ENCODE data around the gene SERGEF. TPM values are rescaled to one million over a fixed set of nuclear protein-coding genes. Genes with fewer than 3 reads are reported as not detected.

SERGEF gene
- total RNA-seq, 2 experiments from 2014 or later = 27.5 to 27.7 TPM

DNA sequence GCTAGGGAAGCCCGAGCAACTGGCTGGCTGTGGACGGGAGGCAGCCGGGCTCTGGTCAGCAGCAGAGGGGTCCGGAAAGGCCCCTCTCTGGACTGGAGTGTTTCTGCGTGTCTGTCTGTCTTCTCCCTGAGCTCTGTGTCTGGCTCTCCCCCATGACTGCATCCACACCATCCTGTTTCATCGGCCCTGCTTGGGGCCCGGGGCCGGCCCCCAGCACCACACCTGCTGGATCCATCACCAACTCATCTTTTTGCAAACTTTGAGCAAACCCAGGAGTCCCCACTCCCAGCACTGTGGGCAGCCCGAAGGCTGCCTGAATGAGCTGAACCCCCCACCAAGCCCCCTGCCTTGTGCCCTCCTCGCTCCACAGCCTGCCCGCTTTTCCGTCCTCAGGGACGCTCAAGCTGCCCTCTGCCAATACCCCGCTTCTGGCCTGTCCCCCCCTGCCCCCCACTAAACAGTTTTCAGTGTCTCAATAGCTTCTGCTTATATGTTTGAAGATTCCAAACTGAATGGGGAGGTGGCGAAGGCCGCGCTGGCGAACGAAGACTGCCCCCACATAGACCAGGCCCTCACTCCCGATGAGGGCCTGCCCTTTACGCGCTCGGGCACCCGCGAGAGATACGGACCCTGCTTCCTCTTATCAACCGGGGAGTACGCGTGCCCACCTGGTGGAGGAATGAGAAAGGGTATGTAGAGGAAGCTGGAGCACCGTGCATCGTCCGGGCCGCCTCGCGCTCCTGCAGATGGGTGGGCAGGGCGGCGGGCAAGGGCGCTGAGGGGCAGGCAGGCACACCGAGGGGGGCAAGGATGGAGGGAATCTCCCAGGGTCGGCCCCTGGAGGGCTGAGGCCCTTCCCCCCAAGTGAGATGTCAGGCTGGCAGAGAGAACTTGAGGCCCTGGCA, 233.6 kb downstream of the SERGEF start:
- CTCF ChIA-PET = no interaction called here
- POLR2A ChIA-PET = no interaction called here

DNA sequence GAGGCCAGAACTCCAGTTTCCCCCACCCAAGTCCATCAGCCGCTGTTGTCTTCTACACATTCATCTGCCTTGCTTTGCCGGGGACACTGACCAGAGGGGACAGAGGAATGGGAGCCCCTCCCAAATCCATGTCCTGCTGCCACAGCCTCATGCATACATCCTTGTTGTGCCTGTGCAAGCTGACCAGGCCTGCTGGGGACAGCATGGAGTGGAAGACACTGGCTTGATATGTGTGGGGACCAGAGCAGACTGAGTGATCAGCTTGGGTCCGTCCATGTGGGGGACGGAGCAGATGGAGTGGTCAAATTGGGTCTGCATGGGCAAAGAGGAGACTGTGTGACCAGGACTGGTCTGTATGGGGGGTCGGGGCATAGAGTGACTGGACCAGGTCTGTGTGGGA, 234.5 kb downstream of the SERGEF start:
- ChIA-PET CTCF (no interaction called here), POLR2A (no interaction called here)

DNA sequence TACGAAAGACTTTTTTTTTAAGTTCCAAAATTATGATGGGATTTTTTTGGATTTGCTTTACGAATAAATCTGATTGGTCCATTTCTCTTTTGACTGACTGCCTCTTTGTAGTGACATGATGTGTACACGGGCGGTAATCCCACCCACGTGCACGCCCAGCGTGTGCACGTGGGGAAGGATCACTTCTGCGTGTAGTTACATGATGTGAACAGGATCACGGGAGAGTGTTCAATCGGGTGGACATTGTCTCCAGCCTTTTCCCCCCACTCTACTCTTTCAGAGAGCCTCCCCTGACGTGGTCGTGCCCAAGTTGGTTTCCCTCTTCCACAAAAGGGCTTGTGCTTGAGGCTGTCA, 235.1 kb downstream of the SERGEF start:
- POLR2A ChIA-PET = no interaction called here
- CTCF ChIA-PET = no interaction called here

DNA sequence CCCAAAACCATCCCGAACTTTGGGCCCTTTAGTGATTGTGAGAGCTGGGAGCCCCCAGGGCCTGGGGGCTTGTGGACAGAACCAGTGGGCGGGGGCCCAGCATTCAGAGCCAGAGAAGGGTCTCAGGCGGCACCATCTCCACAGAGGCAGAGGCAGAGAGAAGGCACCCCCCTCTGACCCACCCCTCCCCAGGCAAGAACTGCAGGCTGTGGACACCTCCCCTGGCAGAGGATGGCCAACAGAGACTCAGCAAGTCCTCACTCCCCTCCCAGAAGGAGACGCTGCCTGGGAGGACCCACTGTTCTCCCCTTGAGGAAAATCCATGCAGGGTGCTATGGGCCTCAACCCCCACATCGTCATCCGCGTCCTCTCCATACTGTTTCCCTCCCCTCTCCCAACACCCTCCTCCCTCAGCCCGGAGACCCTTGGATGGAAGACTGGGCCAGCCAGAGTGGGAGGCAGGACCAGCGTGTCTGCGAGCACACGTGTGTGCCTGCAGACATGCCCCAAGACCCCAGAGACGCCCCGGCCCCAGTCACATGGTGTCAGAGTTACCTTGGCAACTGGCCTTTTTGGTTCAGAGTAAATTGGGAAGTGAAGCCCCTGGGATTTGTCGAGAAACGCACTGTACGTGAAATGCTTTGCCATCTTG, 235.6 kb downstream of the SERGEF start:
- POLR2A ChIA-PET = no interaction called here
- CTCF ChIA-PET = no interaction called here

DNA sequence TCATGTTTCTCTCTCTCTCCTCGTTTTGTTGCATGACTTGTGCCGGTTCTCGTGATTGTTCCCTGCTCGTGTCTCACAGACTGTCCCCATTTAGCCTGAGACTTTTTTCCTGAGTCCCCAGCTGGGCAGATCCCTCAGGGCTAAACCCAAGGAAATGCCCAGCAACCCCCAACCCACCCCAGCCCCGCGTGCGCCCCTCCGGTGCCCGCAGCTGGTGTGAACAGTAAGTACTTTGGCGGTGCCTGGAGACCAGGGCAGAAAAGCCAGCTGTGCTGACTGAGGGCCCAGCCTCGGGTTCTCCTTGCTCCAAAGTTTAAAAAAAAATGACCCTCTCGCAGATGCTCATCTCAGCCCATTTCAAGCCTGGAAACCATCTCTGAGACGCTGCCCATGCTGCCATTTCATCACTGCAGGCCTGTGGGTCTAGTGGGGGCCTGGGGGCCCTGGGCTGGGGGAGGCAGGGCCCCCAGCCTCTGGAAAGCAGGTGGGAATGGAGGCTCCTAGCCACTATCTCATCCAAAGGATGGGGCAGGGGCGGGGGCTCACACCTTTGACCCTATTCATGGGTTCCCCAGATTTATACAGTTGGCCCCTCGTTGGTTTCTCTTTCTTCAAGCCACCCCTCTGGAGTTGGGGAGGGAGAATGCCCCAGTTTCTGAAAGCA, 236.5 kb downstream of the SERGEF start:
- CTCF ChIA-PET = no interaction called here
- POLR2A ChIA-PET = no interaction called here

DNA sequence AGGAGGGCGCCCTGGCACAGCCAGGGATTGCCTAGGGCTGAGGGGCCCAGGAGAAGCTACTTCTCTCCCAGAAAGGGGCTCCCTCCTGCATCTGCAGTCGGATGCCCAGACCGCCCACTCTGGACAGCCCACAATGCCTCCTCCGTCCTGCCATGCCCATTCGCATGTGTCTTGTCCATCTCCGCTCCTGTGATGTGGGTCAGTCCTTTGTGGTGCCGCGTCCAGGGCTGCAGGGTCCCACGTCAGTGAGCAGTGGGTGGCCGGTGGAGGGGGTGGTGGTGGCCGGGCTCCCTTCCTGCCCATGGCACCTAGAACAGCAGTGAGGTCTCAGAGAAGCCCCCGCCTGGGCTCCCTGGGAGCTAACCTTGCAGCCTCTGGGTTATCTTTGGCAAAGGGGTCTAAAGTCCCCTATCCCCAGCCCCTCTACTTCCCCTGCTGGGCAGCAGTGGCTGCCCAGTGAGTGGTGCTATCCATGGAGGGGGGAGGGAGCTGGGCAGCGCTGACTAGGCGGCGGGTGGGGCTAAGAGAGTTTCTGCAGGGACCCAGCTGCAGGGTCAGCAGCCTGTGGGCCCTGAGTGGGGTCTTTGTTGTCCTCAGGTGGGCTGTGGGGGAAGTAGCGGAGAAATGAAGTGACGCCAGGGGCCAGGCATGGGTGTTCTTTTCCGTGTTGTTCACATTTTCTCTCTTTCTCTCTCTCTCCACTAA, 237.2 kb downstream of the SERGEF start:
- POLR2A ChIA-PET = no interaction called here
- CTCF ChIA-PET = no interaction called here

DNA sequence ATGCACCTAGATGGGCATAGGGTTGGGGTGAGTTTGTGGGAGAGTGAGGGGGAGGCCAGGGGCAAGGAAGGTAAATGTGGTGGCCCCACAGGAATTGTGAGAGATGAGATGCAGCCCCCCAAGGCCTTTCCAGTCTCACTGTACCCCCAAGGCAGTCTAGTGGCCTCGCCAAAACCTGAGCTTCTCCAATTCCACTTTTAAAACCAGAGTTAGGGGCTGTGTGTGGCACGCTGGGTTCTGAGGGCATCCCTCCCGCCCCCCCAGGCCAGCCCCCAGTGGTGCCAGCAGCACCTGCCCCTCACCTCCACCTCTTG, 237.9 kb downstream of the SERGEF start:
- POLR2A ChIA-PET = no interaction called here

DNA sequence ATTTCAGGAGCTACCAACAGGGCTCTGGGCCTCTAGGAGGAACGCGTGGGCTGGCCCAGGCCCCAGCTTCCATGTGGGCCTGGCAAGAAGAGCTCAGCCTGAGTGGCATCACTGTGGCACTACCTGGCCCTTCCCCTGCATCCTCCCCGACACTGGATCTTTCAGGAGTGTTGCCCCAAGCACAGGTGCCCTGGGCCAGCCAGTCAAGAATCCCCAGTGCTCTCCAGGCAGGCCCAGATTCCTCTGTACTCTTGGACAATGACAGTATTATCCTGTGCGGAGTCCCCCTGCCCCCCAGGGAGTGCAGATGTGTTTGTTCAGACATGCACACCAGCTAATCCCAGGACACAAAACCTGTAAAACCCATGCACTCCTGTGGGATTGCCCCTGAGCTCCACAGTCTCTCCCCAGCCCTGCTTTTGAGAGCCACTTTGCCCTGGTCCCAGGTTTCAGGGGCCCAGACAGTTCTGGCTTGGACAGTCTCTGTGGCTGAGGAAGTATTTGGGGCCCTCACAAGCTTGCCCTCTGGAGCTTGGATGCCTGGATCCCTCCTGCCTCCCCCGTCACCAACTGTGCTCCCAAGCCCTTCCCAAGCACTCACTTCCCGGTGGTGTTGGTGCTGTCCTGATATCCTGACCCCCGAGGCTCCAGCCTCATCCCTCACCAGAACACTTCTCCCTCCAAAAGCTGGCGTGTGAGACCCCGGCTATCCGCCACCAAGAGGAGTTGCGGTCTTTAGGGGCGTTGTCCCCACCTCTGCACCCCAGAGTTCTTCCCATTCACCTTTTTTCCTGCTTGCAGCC, 238.4 kb downstream of the SERGEF start:
- CTCF ChIA-PET = no interaction called here
- POLR2A ChIA-PET = no interaction called here

More for the DNA sequence above, 237.9 kb downstream of the SERGEF start:
- CTCF ChIA-PET = no interaction called here

DNA sequence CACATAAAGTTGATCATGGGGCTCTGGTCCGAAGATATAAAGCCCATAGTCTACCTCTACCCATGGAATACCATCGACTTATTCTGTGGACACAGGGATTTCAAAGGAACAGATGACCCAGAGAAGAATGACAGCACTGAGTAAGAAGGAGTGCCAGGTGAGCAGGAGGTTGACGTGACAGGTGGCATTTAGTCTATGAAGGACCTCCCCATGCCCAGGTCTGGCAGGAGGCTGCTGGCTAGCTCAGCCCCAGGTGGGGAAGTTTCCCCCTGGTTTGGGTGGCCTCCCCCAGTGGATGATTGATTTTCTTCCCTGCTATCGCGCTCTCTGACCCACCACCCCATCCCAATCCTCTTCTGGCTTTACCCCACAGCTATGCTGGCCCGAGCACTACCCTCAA, 239.2 kb downstream of the SERGEF start:
- CTCF ChIA-PET = no interaction called here

DNA sequence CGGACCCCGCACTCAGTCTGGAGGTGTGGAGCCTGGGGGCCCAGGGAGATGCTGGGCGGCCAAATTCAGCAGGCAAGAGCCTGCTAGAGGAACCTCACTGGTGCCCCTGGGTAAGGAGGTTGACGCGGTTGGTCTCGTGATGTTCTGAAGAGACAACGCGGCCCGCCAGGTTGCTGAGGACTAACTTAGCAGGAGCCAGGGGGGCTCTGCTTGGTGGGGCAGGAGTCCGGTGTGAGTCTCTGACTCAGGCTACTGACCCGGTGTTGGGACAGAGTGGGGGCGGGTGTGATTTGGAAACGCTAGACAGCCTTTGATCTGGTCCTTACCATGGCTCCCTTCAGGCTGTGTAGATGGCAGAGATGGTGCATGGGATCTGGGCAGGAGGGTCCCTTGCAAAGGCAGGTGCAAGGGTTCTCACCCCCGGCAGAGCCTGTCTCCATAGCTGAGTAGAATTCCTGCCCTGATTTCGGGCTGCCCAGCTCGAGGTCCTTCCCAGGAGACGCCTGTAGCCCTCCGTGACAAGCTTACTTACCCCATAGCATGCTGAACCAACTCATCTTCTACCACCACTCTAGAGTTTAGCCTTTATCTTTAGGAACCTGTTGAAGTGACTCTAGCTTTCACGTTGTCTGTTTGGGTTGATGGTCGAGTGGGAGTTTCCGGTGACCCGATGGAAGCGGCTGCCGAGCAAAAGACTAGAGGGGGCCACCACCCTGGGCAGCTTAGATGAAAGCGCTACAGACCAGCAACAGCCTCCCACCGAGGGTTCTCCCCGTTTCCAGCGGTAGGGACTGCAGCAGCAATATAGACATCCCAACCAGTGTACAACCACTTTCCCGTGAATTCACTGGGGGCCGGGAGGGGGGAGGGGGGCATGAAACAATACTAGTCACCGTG, 239.9 kb downstream of the SERGEF start:
- POLR2A ChIA-PET = no interaction called here
- CTCF ChIA-PET = no interaction called here

More for the DNA sequence above, 239.2 kb downstream of the SERGEF start:
- POLR2A ChIA-PET = no interaction called here

DNA sequence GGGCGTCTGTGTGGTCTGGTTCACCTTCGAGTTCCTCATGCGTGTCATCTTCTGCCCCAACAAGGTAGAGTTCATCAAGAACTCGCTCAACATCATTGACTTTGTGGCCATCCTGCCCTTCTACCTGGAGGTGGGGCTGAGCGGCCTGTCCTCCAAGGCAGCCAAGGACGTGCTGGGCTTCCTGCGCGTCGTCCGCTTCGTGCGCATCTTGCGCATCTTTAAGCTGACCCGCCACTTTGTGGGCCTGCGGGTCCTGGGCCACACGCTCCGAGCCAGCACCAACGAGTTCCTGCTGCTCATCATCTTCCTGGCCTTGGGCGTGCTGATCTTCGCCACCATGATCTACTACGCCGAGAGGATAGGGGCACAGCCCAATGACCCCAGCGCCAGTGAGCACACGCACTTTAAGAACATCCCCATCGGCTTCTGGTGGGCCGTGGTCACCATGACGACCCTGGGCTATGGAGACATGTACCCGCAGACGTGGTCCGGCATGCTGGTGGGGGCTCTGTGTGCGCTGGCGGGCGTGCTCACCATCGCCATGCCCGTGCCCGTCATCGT, 240.9 kb downstream of the SERGEF start:
- ChIA-PET CTCF (no interaction called here), POLR2A (no interaction called here)

DNA sequence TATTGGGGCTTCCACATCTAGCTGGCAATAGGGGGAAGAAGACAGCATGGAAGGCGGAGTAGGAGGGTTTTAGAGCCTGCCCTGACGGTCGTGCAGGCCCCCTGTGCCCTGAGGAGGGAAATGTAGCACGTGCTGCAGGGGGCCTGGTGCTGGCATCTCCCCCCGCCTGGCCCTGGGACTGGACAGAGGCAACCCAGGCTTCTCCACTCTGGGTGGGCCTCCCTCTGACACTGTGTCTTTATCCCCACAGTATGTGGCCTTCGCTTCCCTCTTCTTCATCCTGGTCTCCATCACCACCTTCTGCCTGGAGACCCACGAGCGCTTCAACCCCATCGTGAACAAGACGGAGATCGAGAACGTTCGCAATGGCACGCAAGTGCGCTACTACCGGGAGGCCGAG, 241.4 kb downstream of the SERGEF start:
- POLR2A ChIA-PET = no interaction called here
- CTCF ChIA-PET = no interaction called here

DNA sequence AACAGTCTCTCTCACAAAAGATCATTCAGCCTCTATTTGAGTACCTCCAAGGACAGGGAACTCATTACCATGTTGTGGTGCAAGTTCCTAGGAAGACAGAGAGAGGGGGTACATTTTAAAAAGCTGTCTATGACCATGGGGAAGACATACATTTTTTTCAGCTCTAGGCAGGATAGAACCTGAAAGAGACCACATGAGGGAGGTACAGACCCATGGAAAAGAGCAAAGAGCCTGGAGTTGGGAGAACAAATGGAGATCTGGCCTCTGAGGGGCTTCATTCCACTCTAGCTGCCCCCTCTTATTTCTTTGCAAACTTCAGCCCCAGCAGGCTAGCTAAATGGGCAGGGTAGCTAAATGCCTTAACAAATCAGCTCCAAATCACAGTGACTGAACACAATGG, 241.9 kb downstream of the SERGEF start:
- CTCF ChIA-PET = no interaction called here
- POLR2A ChIA-PET = no interaction called here

DNA sequence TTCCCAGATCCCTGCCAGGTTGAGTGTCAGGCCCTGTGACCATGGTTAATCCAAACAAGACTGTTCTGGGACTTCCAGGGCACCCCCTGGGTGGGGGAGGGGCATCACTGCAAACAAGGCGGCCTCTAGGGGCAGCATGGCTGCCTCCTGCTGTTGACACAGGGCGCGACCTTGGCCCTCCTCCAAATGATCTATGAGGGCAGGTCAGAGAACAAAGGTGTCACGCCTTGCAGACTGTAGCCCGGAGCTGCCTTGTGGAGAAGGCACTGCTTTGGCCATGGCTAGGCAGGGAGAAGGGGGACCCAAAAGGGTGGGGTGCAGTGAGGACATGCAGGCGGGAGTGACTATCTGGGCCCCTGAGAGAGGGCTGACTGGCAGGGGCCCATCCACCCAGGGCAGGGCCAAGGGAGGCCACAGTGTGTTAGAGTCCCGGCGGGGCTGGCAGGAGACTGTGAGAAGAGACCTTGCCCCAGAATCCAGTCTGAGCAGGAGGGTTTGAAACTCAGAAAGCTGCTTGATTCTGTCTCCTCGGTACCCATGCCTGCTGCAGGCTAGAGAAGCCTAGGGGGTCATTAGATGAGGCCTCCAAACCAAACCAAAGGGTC, 242.7 kb downstream of the SERGEF start:
- CTCF ChIA-PET = no interaction called here

DNA sequence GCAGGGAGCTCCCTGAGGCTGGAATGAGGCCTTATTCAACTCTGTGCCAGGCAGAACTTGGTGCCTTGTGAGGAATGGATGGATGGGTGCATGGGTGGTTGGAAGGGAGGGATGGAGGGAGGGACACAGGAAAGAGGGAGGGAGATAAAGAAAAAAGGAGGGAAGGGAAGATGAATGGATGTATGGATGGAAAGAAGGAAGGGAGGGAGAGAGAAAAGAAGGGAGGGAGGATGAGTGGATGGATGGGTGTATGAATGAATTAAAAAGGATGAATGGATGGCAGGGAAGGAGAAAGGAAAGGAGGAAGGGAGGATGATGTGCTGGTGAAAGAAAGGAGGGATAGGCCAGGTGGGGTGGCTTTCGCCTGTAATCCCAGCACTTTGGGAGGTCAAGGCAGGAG, 243.6 kb downstream of the SERGEF start:
- POLR2A ChIA-PET = no interaction called here
- CTCF ChIA-PET = interaction anchor here (0.7 to 1.1 kb wide), 2 partner anchors 58 to 79 kb away, joined by 3 read pairs; no protein-coding TSS in a partner anchor

More for the DNA sequence above, 242.7 kb downstream of the SERGEF start:
- POLR2A ChIA-PET = no interaction called here

DNA sequence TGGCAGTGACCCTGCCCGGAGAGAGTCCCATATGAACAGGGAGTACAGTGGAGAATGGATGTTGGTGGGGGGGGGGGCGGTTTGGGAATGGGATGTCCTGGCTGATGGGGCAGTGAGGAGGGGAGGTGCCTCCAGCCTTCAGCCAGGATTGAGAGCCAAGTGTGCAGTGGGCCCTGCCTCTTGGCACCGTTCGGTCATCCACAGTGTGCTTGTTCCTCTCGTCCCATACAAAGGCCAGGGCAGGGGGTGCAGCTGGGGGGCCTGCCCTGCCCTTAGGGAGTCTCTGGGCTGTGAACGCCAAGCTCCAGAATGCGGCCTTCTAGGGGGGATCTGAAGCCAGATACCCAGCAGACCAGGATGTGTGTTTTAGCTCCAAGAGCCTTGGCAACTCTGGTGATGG, 244.3 kb downstream of the SERGEF start:
- POLR2A ChIA-PET = no interaction called here
- CTCF ChIA-PET = interaction anchor here (0.7 to 1.1 kb wide), 2 partner anchors 58 to 80 kb away, joined by 3 read pairs; no protein-coding TSS in a partner anchor

DNA sequence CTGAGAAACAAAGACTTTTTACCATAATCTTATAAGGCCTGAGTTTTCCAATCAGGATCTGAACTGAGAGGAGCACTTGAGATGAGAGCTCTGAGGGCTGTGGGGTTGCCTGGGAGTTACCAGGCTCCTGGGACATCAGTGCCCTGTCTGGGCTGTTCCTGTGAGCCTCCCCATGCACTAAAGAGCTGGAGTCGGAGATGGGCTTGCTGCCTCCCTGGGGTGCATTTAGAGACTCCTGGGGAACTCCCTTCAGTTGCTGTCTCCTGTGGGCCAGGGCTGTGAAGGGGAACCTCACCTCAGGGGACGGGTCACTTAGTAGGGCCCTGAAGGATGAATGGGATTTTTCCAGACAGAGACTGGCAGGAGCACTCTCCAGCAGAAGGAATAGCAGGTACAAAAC, 244.9 kb downstream of the SERGEF start:
- ChIA-PET POLR2A (no interaction called here), CTCF (no interaction called here)

DNA sequence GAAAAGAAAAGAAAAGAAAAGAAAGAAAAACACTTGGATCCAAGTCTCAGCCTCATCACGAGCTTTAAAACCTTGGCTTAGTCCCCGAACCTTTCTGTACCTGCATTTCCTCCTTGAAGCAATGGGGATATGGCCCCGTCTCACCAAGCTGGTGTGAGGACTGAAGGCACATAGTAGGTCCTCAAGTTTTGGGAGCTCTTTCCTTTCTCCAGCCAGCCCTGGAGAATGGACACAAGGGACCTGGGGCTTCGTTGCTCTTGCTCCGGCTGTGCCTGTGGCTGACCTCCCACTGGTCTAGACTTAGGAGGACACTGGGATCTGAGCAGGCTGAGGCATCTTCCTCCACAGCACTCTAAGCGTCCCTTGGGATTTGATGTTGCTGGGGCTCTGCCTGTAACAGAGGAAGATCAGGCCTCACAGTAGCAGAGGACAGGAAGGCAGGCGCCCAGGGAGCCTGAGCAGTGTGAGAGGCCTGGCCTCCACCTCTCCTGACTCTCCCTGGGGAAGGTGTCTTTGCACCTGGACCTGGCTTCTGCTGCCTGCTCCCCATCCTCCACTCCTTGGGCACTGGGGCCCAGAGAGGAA, 245.5 kb downstream of the SERGEF start:
- ChIA-PET CTCF (interaction anchor here (0.7 kb wide), 1 partner anchor 184 kb away, joined by 3 read pairs; no protein-coding TSS in a partner anchor), POLR2A (interaction anchor here (0.7 kb wide), 1 partner anchor 274 kb away, joined by 3 read pairs; no protein-coding TSS in a partner anchor)
